T-cell (primary cell): ENCODE measurements around the gene ABRACL. TPM values are rescaled to one million over a fixed set of nuclear protein-coding genes. Genes with fewer than 3 reads are reported as not detected.
"Not testable (repeated sequence)": the region's sequence is repeated elsewhere in the genome, so short reads cannot be mapped to it uniquely, and the experiment has no call there.

Experiments used
- ATAC-seq, 4 experiments: fragments of 200-7000 bp in 3 of 4; fragments of 150-1000 bp in 1 of 4; cut with Tn5 transposase; replicated peaks in 1 of 4; 1 replicate in 3 of 4; 2 replicates in 1 of 4; pipeline ENCODE4 v1.10.0; 2021; ENCODE audit warnings: moderate library complexity in 3 of 4, mild to moderate bottlenecking in 2 of 4, moderate number of reproducible peaks in 1 of 4
- CTCF ChIA-PET, 2 donors: fragments of 300-600 bp; sonication (Branson Sonifier 250); formaldehyde crosslinking; loops; one replicate each; lab custom pipeline; 2022; ENCODE audit warnings: antibody characterized with exemption in 2 of 2; lab: Charles Lee
- POLR2A ChIA-PET, 2 donors: fragments of 300-600 bp; sonication (Branson Sonifier 250); formaldehyde crosslinking; loops; one replicate each; lab custom pipeline; 2022; ENCODE audit warnings: antibody characterized with exemption in 2 of 2; lab: Charles Lee
- DNase-seq, 35 experiments: peaks; one replicate each; pipeline versions ENCODE4 v3.0.0 to v3.0.0-alpha.2; 2013 to 2023
- H3K27ac ChIP-seq: one replicate; pipeline ENCODE4 v1.5.1; 2013; ENCODE audit warnings: low read length
- H3K27me3 ChIP-seq, 2 experiments: replicated peaks in 1 of 2; 1 replicate in 1 of 2; 2 replicates in 1 of 2; pipeline versions ENCODE4 v1.6.1 to v1.7.0; 2013; ENCODE audit warnings: low read length in 1 of 2, mixed read lengths in 1 of 2; ENCODE audit not compliant: control insufficient read depth in 2 of 2, insufficient read depth in 2 of 2; ENCODE audit errors: extremely low read depth in 1 of 2
- H3K36me3 ChIP-seq, 2 donors: 1 replicate in 1 of 2; 2 replicates in 1 of 2; pipeline versions ENCODE4 v1.6.1 to v1.7.0; 2013; ENCODE audit warnings: low read length in 1 of 2; ENCODE audit not compliant: control insufficient read depth in 2 of 2, insufficient read depth in 1 of 2; ENCODE audit errors: extremely low read depth in 1 of 2
- H3K4me1 ChIP-seq, 2 experiments: 1 replicate in 1 of 2; 2 replicates in 1 of 2; pipeline versions ENCODE4 v1.6.1 to v1.7.0; 2013; ENCODE audit warnings: low read length in 2 of 2, mixed read lengths in 1 of 2; ENCODE audit not compliant: insufficient read depth in 2 of 2, control insufficient read depth in 1 of 2; ENCODE audit errors: extremely low read depth in 1 of 2
- H3K4me3 ChIP-seq, 2 donors: 1 replicate in 1 of 2; 2 replicates in 1 of 2; pipeline versions ENCODE4 v1.5.1 to v1.7.0; 2013; ENCODE audit warnings: mild to moderate bottlenecking in 2 of 2, low read length in 1 of 2, moderate library complexity in 1 of 2; ENCODE audit not compliant: control insufficient read depth in 1 of 2; ENCODE audit errors: extremely low read depth in 1 of 2
- H3K9me3 ChIP-seq: 2 replicates; pipeline ENCODE4 v1.7.0; 2013
- H3K27ac Mint-ChIP-seq, 2 donors: one replicate each; pipeline ENCODE4 v1.8.0; 2020 to 2021; ENCODE audit warnings: mild to moderate bottlenecking in 2 of 2, mixed read lengths in 2 of 2
- H3K27me3 Mint-ChIP-seq, 2 donors: one replicate each; pipeline ENCODE4 v1.8.0; 2021 to 2022; ENCODE audit warnings: mixed read lengths in 2 of 2
- H3K36me3 Mint-ChIP-seq: one replicate; pipeline ENCODE4 v1.8.0; 2021; ENCODE audit warnings: mixed read lengths
- H3K4me1 Mint-ChIP-seq, 3 donors: one replicate each; pipeline ENCODE4 v1.8.0; 2020 to 2022; ENCODE audit warnings: mixed read lengths in 3 of 3, mild to moderate bottlenecking in 1 of 3
- H3K4me3 Mint-ChIP-seq, 3 donors: one replicate each; pipeline ENCODE4 v1.8.0; 2020 to 2022; ENCODE audit warnings: mild to moderate bottlenecking in 3 of 3, mixed read lengths in 3 of 3, moderate library complexity in 3 of 3
- H3K9me3 Mint-ChIP-seq, 3 donors: one replicate each; pipeline ENCODE4 v1.8.0; 2020 to 2022; ENCODE audit warnings: mixed read lengths in 3 of 3
- WGBS: methylation state at CpG from one replicate; pipeline ENCODE4 v1.1.5; 2013; ENCODE audit warnings: missing lambda C conversion rate; ENCODE audit not compliant: insufficient coverage; 5-methylcytosine and 5-hydroxymethylcytosine counted together
- total RNA-seq, 35 experiments: library from RNA in 6 of 35; stranded (reverse) in 6 of 35; fragments of 120-200 nt in 1 of 35; gene quantifications; one replicate each; pipeline versions ENCODE4 v1.2.1 to v1.2.4 and lab custom pipeline; 2013 to 2026

The ABRACL gene
- total RNA-seq, 5 donors from 2014 or later (not counting 1 experiment from before 2014, with no cell fraction given): 44.2 to 76.3 (median 71.5) TPM

DNA sequence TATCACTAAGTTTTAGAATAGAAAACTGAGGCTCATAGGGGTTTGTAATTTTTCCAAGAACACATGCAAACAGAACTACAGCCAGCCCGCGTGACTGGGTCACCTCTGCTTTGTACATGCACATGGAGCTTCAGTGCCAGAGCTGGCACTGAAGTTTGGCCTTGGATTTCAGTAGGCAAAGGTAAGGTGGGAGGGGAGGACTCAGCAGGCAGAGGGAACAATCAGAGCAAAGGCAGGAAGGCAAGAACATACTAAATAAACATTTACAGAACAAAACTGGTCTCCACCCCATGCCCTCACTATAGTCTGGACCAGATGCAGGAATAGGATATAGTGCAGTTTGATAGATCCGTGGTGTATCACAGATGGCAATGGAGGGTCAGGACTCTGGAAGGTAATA is 13.6 kb upstream of the ABRACL start:
- CTCF ChIA-PET: no interaction called here
- H3K4me1 ChIP-seq: no peaks in the 10 kb centered on the region
- no peak overlapping the region for H3K4me3 ChIP-seq
- Mint-ChIP-seq H3K4me3 (no peak overlapping the region), H3K27me3 (no peaks in the 10 kb centered on the region), H3K4me1 (peaks cover 4 to 5% (median 4%) of the 10 kb centered on the region in 3 donors), H3K27ac (no peak overlapping the region), H3K9me3 (no peaks in the 10 kb centered on the region), H3K36me3 (no peaks in the 10 kb centered on the region)
- no peaks in the 10 kb centered on the region for H3K27me3 ChIP-seq
- no peak overlapping the region for H3K27ac ChIP-seq
- 100% methylated on average over 1 of the region's 3 CpGs for WGBS
- ATAC-seq (no peak), DNase-seq (no peak)
- no peaks in the 10 kb centered on the region for H3K9me3 ChIP-seq
- POLR2A ChIA-PET: no interaction called here
- no peaks in the 10 kb centered on the region for H3K36me3 ChIP-seq

DNA sequence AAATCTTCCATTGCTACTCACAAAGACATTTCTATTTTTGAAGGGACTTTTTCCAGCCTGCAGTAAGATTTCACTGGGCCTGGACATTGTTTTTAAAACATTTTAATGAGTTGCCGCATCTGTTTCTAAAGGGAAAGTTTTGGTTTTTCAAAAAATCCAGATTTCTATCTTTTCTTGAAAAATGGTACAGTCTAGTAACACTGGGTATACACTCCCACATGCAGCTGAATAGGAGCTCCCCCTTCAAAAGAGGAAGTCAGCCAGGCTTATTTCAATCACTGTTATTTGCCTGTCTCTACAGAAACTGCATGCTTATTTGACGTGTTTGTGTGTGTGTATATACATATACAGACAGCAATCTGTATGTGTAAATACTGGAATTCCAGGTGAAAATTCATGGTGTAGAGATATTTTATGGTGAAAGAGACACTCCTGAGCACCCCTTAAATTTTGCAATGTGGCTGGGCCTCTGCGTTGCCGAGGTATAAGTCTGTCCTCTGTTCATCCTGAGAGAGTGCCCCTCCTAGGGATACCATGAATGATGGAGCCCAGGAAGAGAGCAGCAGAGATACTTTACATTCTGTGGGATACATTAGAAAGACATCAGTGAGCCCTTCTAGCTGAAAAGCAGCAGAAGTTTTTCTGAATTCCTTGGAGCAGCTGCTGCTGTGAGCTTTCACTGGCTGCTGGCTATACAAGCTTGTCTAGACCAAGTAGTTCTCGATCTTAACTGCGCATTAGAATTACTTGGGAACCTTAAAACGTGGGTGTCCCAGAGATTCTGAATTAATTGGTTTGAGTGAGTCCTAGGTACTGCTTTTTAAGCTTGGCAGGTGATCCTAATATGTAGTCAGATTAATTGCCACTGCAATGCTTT is 12.0 kb upstream of the ABRACL start:
- H3K9me3 Mint-ChIP-seq: no peaks in the 10 kb centered on the region
- no peaks in the 10 kb centered on the region for H3K9me3 ChIP-seq
- no peaks in the 10 kb centered on the region for H3K27me3 ChIP-seq
- peak in 3 of 4 experiments; percentile 36 to 45 (median 45) for ATAC-seq
- ChIA-PET CTCF (no interaction called here), POLR2A (no interaction called here)
- H3K27ac ChIP-seq: no peak overlapping the region
- no peak for DNase-seq
- H3K36me3 ChIP-seq: no peaks in the 10 kb centered on the region
- 86% methylated on average over 5 of the region's 7 CpGs for WGBS
- H3K27ac Mint-ChIP-seq: peak overlapping the region in 1 of 2 donors; percentile 6
- no peaks in the 10 kb centered on the region for H3K36me3 Mint-ChIP-seq
- H3K4me3 ChIP-seq: no peak overlapping the region
- H3K4me1 ChIP-seq: no peaks in the 10 kb centered on the region
- H3K27me3 Mint-ChIP-seq: no peaks in the 10 kb centered on the region
- H3K4me3 Mint-ChIP-seq: no peak overlapping the region
- peaks cover 4 to 5% (median 4%) of the 10 kb centered on the region in 3 donors for H3K4me1 Mint-ChIP-seq

DNA sequence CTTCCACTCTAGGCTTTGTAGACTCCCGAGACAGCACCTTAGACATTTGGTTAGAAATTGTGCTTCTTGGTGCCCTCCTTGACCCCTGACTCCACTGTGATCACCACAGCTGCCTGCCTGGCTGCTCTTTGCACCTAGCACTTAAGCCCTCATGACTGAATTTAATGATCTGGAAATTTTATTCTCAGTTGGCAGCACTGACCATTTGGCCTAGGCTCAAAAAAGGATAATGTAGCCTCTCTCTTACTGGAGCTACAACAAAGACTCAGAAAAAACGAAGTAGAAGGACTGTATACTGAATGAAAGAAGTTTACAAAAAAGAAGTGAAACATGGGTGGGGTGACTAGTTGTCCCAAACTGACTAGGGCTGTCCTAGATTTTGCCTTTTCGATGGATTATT is 11.3 kb upstream of the ABRACL start:
- no peak overlapping the region for H3K27ac Mint-ChIP-seq
- H3K36me3 Mint-ChIP-seq: no peaks in the 10 kb centered on the region
- no peaks in the 10 kb centered on the region for H3K9me3 Mint-ChIP-seq
- H3K4me3 ChIP-seq: no peak overlapping the region
- WGBS: 90% methylated on average over 2 of the region's 3 CpGs
- no peaks in the 10 kb centered on the region for H3K9me3 ChIP-seq
- ChIA-PET CTCF (interaction anchor here in 1 of 2 donors (0.6 kb wide), 1 partner anchor 587 kb away, joined by 4 read pairs; no protein-coding TSS in a partner anchor), POLR2A (no interaction called here)
- H3K4me1 Mint-ChIP-seq: peaks cover 4 to 5% (median 4%) of the 10 kb centered on the region in 3 donors
- no peaks in the 10 kb centered on the region for H3K27me3 Mint-ChIP-seq
- DNase-seq: no peak
- no peaks in the 10 kb centered on the region for H3K27me3 ChIP-seq
- no peaks in the 10 kb centered on the region for H3K36me3 ChIP-seq
- H3K4me3 Mint-ChIP-seq: no peak overlapping the region
- H3K27ac ChIP-seq: no peak overlapping the region
- no peak for ATAC-seq
- no peaks in the 10 kb centered on the region for H3K4me1 ChIP-seq

DNA sequence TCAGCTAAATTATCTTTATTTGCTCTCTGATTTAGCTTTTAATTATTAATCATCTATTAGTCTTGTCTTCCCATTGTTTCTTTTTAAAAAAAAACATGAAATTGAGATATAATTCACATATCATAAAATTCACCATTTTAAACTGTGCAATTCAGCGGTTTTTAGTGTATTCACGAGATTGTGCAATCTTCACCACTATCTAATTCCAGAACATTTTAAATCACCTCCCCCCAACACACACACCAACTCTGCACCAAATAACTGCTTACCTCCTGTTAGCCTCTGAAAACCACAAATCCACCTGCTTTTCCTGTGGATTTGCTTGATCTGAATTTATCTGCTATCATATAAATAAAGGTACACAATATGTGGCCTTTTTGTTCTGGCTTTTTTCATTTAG is 8.8 kb upstream of the ABRACL start:
- H3K9me3 ChIP-seq: no peaks in the 10 kb centered on the region
- ATAC-seq: no peak
- ChIA-PET CTCF (no interaction called here), POLR2A (interaction anchor here in 1 of 2 donors (0.5 kb wide), 1 partner anchor 76 kb away, joined by 3 read pairs; no protein-coding TSS in a partner anchor)
- H3K36me3 ChIP-seq: no peaks in the 10 kb centered on the region
- peaks cover 4 to 5% (median 4%) of the 10 kb centered on the region in 3 donors for H3K4me1 Mint-ChIP-seq
- H3K27me3 ChIP-seq: no peaks in the 10 kb centered on the region
- H3K36me3 Mint-ChIP-seq: no peaks in the 10 kb centered on the region
- no peak for DNase-seq
- H3K4me3 ChIP-seq: no peak overlapping the region
- H3K27ac ChIP-seq: no peak overlapping the region
- H3K27me3 Mint-ChIP-seq: no peaks in the 10 kb centered on the region
- no peaks in the 10 kb centered on the region for H3K4me1 ChIP-seq
- H3K4me3 Mint-ChIP-seq: no peak overlapping the region
- no peak overlapping the region for H3K27ac Mint-ChIP-seq
- WGBS: 87% methylated on average over 2 of the region's 2 CpGs
- no peaks in the 10 kb centered on the region for H3K9me3 Mint-ChIP-seq

DNA sequence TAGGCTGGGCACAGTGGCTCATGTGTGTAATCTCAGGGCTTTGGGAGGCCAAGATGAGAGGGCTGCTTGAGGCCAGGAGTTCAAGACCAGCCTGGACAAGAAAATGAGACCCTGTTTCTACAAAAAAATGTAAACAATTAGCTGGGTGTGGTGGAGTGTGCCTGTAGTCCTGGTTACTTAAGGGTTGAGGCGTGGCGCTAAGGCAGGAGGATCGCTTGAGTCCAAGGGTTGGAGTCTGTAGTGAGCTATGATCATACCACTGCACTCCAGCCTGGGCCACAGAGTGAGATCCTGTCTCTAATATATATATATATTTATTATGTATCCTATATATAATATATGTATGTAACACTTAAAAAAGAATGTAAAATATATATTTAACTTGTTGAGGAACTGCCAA is 7.9 kb upstream of the ABRACL start:
- Mint-ChIP-seq H3K4me1 (peaks cover 4 to 5% (median 4%) of the 10 kb centered on the region in 3 donors), H3K27me3 (no peaks in the 10 kb centered on the region), H3K4me3 (no peak overlapping the region), H3K27ac (no peak overlapping the region), H3K36me3 (no peaks in the 10 kb centered on the region), H3K9me3 (no peaks in the 10 kb centered on the region)
- Histone ChIP-seq H3K36me3 (no peaks in the 10 kb centered on the region), H3K4me3 (no peak overlapping the region), H3K27me3 (no peaks in the 10 kb centered on the region), H3K27ac (no peak overlapping the region), H3K9me3 (no peaks in the 10 kb centered on the region), H3K4me1 (no peaks in the 10 kb centered on the region)
- no CpG with 5 or more reads among the region's 3 CpGs for WGBS
- ChIA-PET CTCF (no interaction called here), POLR2A (no interaction called here)
- ATAC-seq (no peak), DNase-seq (no peak)

DNA sequence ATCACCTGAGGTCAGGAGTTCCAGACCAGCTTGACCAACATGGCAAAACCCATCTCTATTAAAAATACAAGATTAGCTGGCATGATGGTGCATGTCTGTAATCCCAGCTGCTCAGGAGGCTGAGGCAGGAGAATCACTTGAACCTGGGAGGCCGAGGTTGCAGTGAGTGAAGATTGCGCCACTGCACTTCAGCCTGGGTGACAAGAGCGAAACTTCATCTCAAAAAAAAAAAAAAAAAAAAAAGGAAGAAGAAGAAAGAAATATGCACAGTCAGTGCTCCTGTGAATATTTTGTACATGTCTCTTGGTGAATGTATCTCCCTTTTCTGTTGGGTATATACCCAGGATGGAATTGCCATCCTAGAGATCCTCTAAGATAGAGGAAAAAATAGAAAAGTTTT is 3.1 kb upstream of the ABRACL start:
- no CpG with 5 or more reads among the region's 3 CpGs for WGBS
- H3K9me3 ChIP-seq, ATAC-seq, H3K36me3 ChIP-seq, H3K9me3 Mint-ChIP-seq, POLR2A ChIA-PET, H3K4me3 Mint-ChIP-seq, H3K27me3 ChIP-seq, CTCF ChIA-PET, H3K36me3 Mint-ChIP-seq, H3K27me3 Mint-ChIP-seq, DNase-seq, H3K27ac Mint-ChIP-seq, H3K4me3 ChIP-seq, H3K27ac ChIP-seq: not testable (repeated sequence)
- peaks cover 10 to 15% (median 11%) of the 10 kb centered on the region in 3 donors for H3K4me1 Mint-ChIP-seq
- peaks cover 6 to 14% of the 10 kb centered on the region in 2 experiments for H3K4me1 ChIP-seq
